B cell (primary cell): Measurements from ENCODE around the gene FIZ1. TPM values are rescaled to one million over a fixed set of nuclear protein-coding genes. Genes with fewer than 3 reads are reported as not detected.

Source experiments
- ATAC-seq: fragments of 200-7000 bp; cut with Tn5 transposase; one replicate; pipeline ENCODE4 v1.10.0; 2021; ENCODE audit warnings: low read depth, mild to moderate bottlenecking, moderate number of reproducible peaks, moderate library complexity
- CTCF ChIA-PET: fragments of 350-600 bp; sonication (Branson Sonifier 250); formaldehyde crosslinking; loops from one replicate; lab custom pipeline; 2021; ENCODE audit warnings: antibody characterized with exemption, inconsistent platforms; lab: Charles Lee
- POLR2A ChIA-PET: fragments of 350-600 bp; sonication (Branson Sonifier 250); formaldehyde crosslinking; loops from one replicate; lab custom pipeline; 2021; ENCODE audit warnings: antibody characterized with exemption; lab: Charles Lee
- DNase-seq: peaks from one replicate; pipeline ENCODE4 v3.0.0; 2013
- H2AFZ ChIP-seq: 2 replicates; pipeline ENCODE4 v1.6.1; 2012; ENCODE audit warnings: mild to moderate bottlenecking, low read depth, low read length; ENCODE audit not compliant: insufficient read depth, poor library complexity, severe bottlenecking
- H3K27ac ChIP-seq, 2 donors: 1 replicate in 1 of 2; 2 replicates in 1 of 2; pipeline ENCODE4 v1.5.1; 2012 to 2013; ENCODE audit warnings: low read length in 2 of 2, mild to moderate bottlenecking in 2 of 2, moderate library complexity in 1 of 2
- H3K27me3 ChIP-seq, 4 experiments: fragments of 200-600 bp in 1 of 4; sonication (generic) in 1 of 4; replicated peaks in 1 of 4; 1 replicate in 2 of 4; 2 replicates in 2 of 4; pipeline versions ENCODE4 v1.6.1 to v1.7.0; 2013 to 2016; ENCODE audit warnings: low read length in 3 of 4, mild to moderate bottlenecking in 2 of 4, mixed read lengths in 1 of 4, moderate library complexity in 1 of 4; ENCODE audit not compliant: insufficient read depth in 4 of 4, control insufficient read depth in 3 of 4; ENCODE audit errors: control extremely low read depth in 1 of 4
- H3K36me3 ChIP-seq, 2 experiments: replicated peaks in 1 of 2; 1 replicate in 1 of 2; 2 replicates in 1 of 2; pipeline versions ENCODE4 v1.6.1 to v1.7.1; 2013; ENCODE audit warnings: low read length in 1 of 2; ENCODE audit not compliant: insufficient read depth in 2 of 2, control insufficient read depth in 1 of 2; ENCODE audit errors: control extremely low read depth in 1 of 2, extremely low read depth in 1 of 2
- H3K4me1 ChIP-seq, 2 donors: fragments of 200-600 bp in 1 of 2; sonication (generic) in 1 of 2; 1 replicate in 1 of 2; 2 replicates in 1 of 2; pipeline versions ENCODE4 v1.5.1 to v1.6.1; 2013 to 2017; ENCODE audit warnings: low read length in 2 of 2; ENCODE audit not compliant: control insufficient read depth in 2 of 2, insufficient read depth in 2 of 2
- H3K4me2 ChIP-seq: replicated peaks from 2 replicates; pipeline ENCODE3; 2012; ENCODE audit warnings: mild to moderate bottlenecking, low read depth, low read length; ENCODE audit not compliant: poor library complexity, severe bottlenecking
- H3K4me3 ChIP-seq, 5 experiments: fragments of 200-600 bp in 1 of 5; sonication (generic) in 1 of 5; 1 replicate in 3 of 5; 2 replicates in 2 of 5; pipeline versions ENCODE4 v1.5.1 to v1.7.0; 2011 to 2016; ENCODE audit warnings: low read length in 4 of 5, mild to moderate bottlenecking in 4 of 5, low read depth in 2 of 5, control low read depth in 1 of 5, moderate library complexity in 1 of 5; ENCODE audit not compliant: insufficient read depth in 1 of 5; ENCODE audit errors: control extremely low read depth in 1 of 5, extremely low read depth in 1 of 5
- H3K79me2 ChIP-seq: fragments of 200-600 bp; sonication (generic); one replicate; pipeline ENCODE4 v1.6.0; 2016; ENCODE audit warnings: low read length; ENCODE audit not compliant: control insufficient read depth, insufficient read depth
- H3K9ac ChIP-seq: fragments of 200-600 bp; sonication (generic); 2 replicates; pipeline ENCODE4 v1.6.1; 2017; ENCODE audit warnings: mild to moderate bottlenecking, low read length, moderate library complexity
- H3K9me3 ChIP-seq, 3 donors: one replicate each; pipeline versions ENCODE4 v1.6.1 to v1.7.1; 2013; ENCODE audit warnings: low read length in 2 of 3; ENCODE audit not compliant: control insufficient read depth in 2 of 3, insufficient read depth in 1 of 3; ENCODE audit errors: control extremely low read depth in 1 of 3
- H4K20me1 ChIP-seq: 2 replicates; pipeline ENCODE4 v1.6.0; 2012; ENCODE audit warnings: mild to moderate bottlenecking, low read length; ENCODE audit not compliant: insufficient read depth, control insufficient read depth, poor library complexity, severe bottlenecking
- H3K27ac Mint-ChIP-seq: one replicate; pipeline ENCODE4 v1.8.0; 2021; ENCODE audit warnings: mixed read lengths
- H3K27me3 Mint-ChIP-seq: one replicate; pipeline ENCODE4 v1.8.0; 2021; ENCODE audit warnings: mixed read lengths
- H3K4me1 Mint-ChIP-seq: one replicate; pipeline ENCODE4 v1.8.0; 2021; ENCODE audit warnings: mixed read lengths
- H3K4me3 Mint-ChIP-seq: one replicate; pipeline ENCODE4 v1.8.0; 2021; ENCODE audit warnings: mixed read lengths
- H3K9me3 Mint-ChIP-seq: one replicate; pipeline ENCODE4 v1.8.0; 2022; ENCODE audit warnings: mixed read lengths; ENCODE audit not compliant: insufficient read depth
- EZH2 ChIP-seq: IDR thresholded peaks from 2 replicates; pipeline ENCODE4 v1.6.1; 2012; ENCODE audit warnings: borderline replicate concordance, low read depth, mild to moderate bottlenecking, moderate library complexity, low read length; ENCODE audit not compliant: insufficient read depth, poor library complexity, severe bottlenecking
- WGBS: methylation state at CpG from one replicate; pipeline ENCODE4 v1.1.5; 2013; ENCODE audit warnings: missing lambda C conversion rate; ENCODE audit not compliant: insufficient coverage; 5-methylcytosine and 5-hydroxymethylcytosine counted together
- intact Hi-C: fragments of 100-400 bp; cut with micrococcal nuclease; formaldehyde crosslinking; loops from one replicate; pipeline ENCODE4 v1.10.0; 2022
- polyA plus RNA-seq: library from polyadenylated mRNA; depleted of rRNA; stranded (reverse); fragments of >200 nt; gene quantifications from 2 replicates; pipeline ENCODE4 v1.2.3, GENCODE V29; 2012
- total RNA-seq, 2 donors: library from RNA; stranded (reverse); fragments of 120-200 nt in 1 of 2; gene quantifications; 1 replicate in 1 of 2; 2 replicates in 1 of 2; pipeline versions ENCODE4 v1.2.3 to v1.2.4, GENCODE V29; 2013 to 2022
- TF ChIP-seq, protein P1 (sequence below): fragments of 200-600 bp; IDR thresholded peaks from one replicate; pipeline ENCODE4 v1.8.0; 2022; ENCODE audit warnings: antibody characterized with exemption, mild to moderate bottlenecking

FIZ1 gene
- total and polyA plus RNA-seq, 2 donors (not counting 1 experiment from before 2014, with no cell fraction given) = 8.0 to 26.4 TPM

DNA sequence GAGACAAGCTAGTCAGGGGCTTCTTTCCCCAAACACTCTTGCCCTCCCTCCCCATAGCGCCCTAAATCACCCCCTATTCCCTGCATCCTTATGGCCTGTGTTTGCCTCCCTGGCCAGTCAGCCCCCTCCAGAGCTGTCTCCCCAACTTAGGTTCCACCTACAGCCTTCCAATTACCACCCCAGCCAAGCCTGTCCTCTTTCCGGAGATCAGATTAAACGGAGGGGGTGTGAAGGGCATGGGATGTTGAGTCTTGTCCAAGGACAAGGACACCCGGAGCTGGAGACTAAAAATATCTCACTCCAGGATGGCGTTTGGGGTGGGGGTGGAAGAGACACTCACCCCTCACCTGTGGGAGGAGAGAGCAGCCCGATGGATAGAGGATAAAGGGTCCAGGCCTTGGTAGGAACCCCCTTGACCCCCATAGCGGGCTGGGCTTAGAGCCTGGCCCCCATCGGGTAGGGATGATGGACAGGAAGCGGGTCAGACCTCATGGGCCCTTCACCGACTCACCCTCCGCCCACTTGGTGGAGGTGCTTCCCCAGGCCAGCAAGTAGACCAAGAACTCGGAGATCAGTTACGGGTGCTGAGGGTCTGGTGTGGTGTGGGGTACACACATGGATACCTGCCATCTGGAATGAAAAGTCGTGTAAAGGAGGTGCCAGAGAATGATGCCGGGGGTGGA is 12.1 kb upstream of the FIZ1 start:
- WGBS = 87% methylated on average over 11 of the region's 15 CpGs
- TF ChIP-seq, protein P1, sequence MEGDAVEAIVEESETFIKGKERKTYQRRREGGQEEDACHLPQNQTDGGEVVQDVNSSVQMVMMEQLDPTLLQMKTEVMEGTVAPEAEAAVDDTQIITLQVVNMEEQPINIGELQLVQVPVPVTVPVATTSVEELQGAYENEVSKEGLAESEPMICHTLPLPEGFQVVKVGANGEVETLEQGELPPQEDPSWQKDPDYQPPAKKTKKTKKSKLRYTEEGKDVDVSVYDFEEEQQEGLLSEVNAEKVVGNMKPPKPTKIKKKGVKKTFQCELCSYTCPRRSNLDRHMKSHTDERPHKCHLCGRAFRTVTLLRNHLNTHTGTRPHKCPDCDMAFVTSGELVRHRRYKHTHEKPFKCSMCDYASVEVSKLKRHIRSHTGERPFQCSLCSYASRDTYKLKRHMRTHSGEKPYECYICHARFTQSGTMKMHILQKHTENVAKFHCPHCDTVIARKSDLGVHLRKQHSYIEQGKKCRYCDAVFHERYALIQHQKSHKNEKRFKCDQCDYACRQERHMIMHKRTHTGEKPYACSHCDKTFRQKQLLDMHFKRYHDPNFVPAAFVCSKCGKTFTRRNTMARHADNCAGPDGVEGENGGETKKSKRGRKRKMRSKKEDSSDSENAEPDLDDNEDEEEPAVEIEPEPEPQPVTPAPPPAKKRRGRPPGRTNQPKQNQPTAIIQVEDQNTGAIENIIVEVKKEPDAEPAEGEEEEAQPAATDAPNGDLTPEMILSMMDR = no peak
- no peak for TF ChIP-seq EZH2
- Histone ChIP-seq H3K27me3 (no peaks in the 10 kb centered on the region), H3K9me3 (no peaks in the 10 kb centered on the region), H3K4me2 (peak overlapping the region; percentile 20), H3K27ac (peak overlapping the region in 1 of 2 donors; percentile 70), H3K9ac (no peak overlapping the region), H3K79me2 (peaks cover 65% of the 10 kb centered on the region), H3K4me3 (no peak overlapping the region), H3K4me1 (peaks cover 17 to 24% of the 10 kb centered on the region in 2 donors), H2AFZ (no peak overlapping the region), H3K36me3 (peaks cover 0 to 18% of the 10 kb centered on the region in 2 experiments), H4K20me1 (peaks cover 35% of the 10 kb centered on the region)
- no peak for ATAC-seq
- ChIA-PET CTCF (interaction anchor here (0.6 to 4.9 kb wide), 3 partner anchors 21 to 108 kb away, joined by 3 to 21 read pairs (median 3); no protein-coding TSS in a partner anchor), POLR2A (no interaction called here)
- no peaks in the 10 kb centered on the region for H3K27me3 Mint-ChIP-seq
- peak overlapping the region; percentile 18 for H3K27ac Mint-ChIP-seq
- no peak for DNase-seq
- H3K4me3 Mint-ChIP-seq = no peak overlapping the region
- peaks cover 55% of the 10 kb centered on the region for H3K4me1 Mint-ChIP-seq
- H3K9me3 Mint-ChIP-seq = no peaks in the 10 kb centered on the region
- intact Hi-C loops = no loop called here

DNA sequence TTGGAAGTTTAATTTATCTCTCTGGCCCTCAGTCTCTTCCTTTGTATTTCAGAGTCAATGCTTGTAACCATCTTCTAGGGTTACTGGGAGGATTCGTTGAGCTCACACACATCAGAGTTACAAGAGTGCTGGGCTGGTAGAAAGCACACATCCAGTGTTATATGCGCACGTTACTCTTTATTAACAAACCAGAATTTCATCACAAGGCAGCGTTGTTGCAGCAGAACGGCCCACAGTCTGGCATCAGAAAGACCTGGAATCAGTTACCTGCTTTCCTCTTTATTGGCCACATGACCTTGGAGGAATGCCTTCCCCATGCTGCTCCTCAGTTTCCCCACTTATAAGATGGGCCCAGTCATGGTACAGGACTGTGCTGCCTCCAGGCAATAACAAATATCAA is 10.0 kb upstream of the FIZ1 start:
- Mint-ChIP-seq H3K27me3 (no peaks in the 10 kb centered on the region), H3K4me1 (peaks cover 68% of the 10 kb centered on the region), H3K4me3 (no peak overlapping the region), H3K9me3 (no peaks in the 10 kb centered on the region), H3K27ac (no peak overlapping the region)
- intact Hi-C loops = loop anchor here (5.0 to 10.0 kb wide), 3 partner anchors 33 to 355 kb away; partner anchors contain the start of genes BRSK1, HSPBP1, PPP6R1 and ZNF580
- H3K79me2 ChIP-seq = peaks cover 66% of the 10 kb centered on the region
- CTCF ChIA-PET = interaction anchor here (4.9 kb wide), 1 partner anchor 23 kb away, joined by 21 read pairs; no protein-coding TSS in a partner anchor
- peaks cover 24 to 40% of the 10 kb centered on the region in 2 donors for H3K4me1 ChIP-seq
- no peak overlapping the region for H2AFZ ChIP-seq
- TF ChIP-seq, protein P1 = no peak
- TF ChIP-seq EZH2 = no peak
- POLR2A ChIA-PET = no interaction called here
- ATAC-seq (no peak), DNase-seq (no peak)
- no peak overlapping the region for H3K4me3 ChIP-seq
- H3K9me3 ChIP-seq = no peaks in the 10 kb centered on the region
- no peaks in the 10 kb centered on the region for H3K27me3 ChIP-seq
- no peak overlapping the region for H3K4me2 ChIP-seq
- peaks cover 30% of the 10 kb centered on the region for H4K20me1 ChIP-seq
- 100% methylated on average over 5 of the region's 5 CpGs for WGBS
- H3K9ac ChIP-seq = no peak overlapping the region
- H3K27ac ChIP-seq = no peak overlapping the region
- peaks cover 0 to 13% of the 10 kb centered on the region in 2 experiments for H3K36me3 ChIP-seq
